Fibroblast of skin of right quadriceps (primary cell): ENCODE results near the gene MET.
"Not testable (repeated sequence)": the region's sequence is repeated elsewhere in the genome, so short reads cannot be mapped to it uniquely, and the experiment has no call there.

Source experiments
- DNase-seq: peaks from one replicate; pipeline ENCODE4 v3.0.0-alpha.2; 2013

MET gene

GRCh38 chr7:116728413-116728812, 56.4 kb downstream of the MET start:
- no peak for DNase-seq

- no peak for DNase-seq
Measured at GRCh38 chr7:116730097-116731022, 58.4 kb downstream of the MET start.

- no peak for DNase-seq
Measured at GRCh38 chr7:116731023-116731395, 59.0 kb downstream of the MET start.

GRCh38 chr7:116731445-116732335, 59.7 kb downstream of the MET start:
- DNase-seq: no peak

- no peak for DNase-seq
Measured at GRCh38 chr7:116732788-116733694, 61.0 kb downstream of the MET start.

- DNase-seq: no peak
Measured at GRCh38 chr7:116733924-116734580, 62.1 kb downstream of the MET start.

GRCh38 chr7:116734710-116735109, 62.7 kb downstream of the MET start:
- DNase-seq: no peak

GRCh38 chr7:116736927-116737715, 65.1 kb downstream of the MET start:
- DNase-seq: no peak

- no peak for DNase-seq
Measured at GRCh38 chr7:116738378-116738777, 66.4 kb downstream of the MET start.

- no peak for DNase-seq
Measured at GRCh38 chr7:116739307-116739706, 67.3 kb downstream of the MET start.

GRCh38 chr7:116740231-116740630, 68.2 kb downstream of the MET start:
- no peak for DNase-seq

- DNase-seq: no peak
Measured at GRCh38 chr7:116740755-116741462, 68.9 kb downstream of the MET start.

- no peak for DNase-seq
Measured at GRCh38 chr7:116741625-116742316, 69.8 kb downstream of the MET start.

- no peak for DNase-seq
Measured at GRCh38 chr7:116742641-116743040, 70.6 kb downstream of the MET start.

GRCh38 chr7:116743835-116744234, 71.8 kb downstream of the MET start:
- DNase-seq: not testable (repeated sequence)

GRCh38 chr7:116746388-116746787, 74.4 kb downstream of the MET start:
- DNase-seq: not testable (repeated sequence)

- not testable (repeated sequence) for DNase-seq
Measured at GRCh38 chr7:116751070-116751469, 79.1 kb downstream of the MET start.

GRCh38 chr7:116752305-116753074, 80.5 kb downstream of the MET start:
- DNase-seq: no peak

- DNase-seq: no peak
Measured at GRCh38 chr7:116753130-116753529, 81.1 kb downstream of the MET start.
